Pancreas (tissue), 10 donors: Measurements from ENCODE around the gene EFNA5. TPM values are rescaled to one million over a fixed set of nuclear protein-coding genes. Genes with fewer than 3 reads are reported as not detected.
A peak's percentile ranks its signal among the peaks of the same experiment; 100 is the strongest.
"Not testable (repeated sequence)": the region's sequence is repeated elsewhere in the genome, so short reads cannot be mapped to it uniquely, and the experiment has no call there.

Source experiments
- ATAC-seq, 4 donors: fragments of 200-7000 bp; cut with Tn5 transposase; one replicate each; pipeline versions ENCODE4 v1.8.0 to v1.9.1; 2020; ENCODE audit warnings: mild to moderate bottlenecking in 4 of 4, moderate library complexity in 4 of 4
- DNase-seq, 6 donors: peaks; one replicate each; pipeline ENCODE4 v3.0.0-alpha.2; 2020
- FAIRE-seq: peaks from 2 replicates; lab custom pipeline; 2012; peaks lifted over from hg19 to GRCh38; lab: Jason Lieb, UNC
- H3K27ac ChIP-seq, 4 donors: fragments of 200-600 bp; sonication (generic); 1 replicate in 3 of 4; 2 replicates in 1 of 4; pipeline versions ENCODE4 v1.5.0 to v1.8.0; 2020
- H3K27me3 ChIP-seq, 4 donors: fragments of 200-600 bp; one replicate each; pipeline ENCODE4 v1.8.0; 2021
- H3K36me3 ChIP-seq, 3 donors: fragments of 200-600 bp; sonication (generic) in 1 of 3; one replicate each; pipeline versions ENCODE4 v1.5.0 to v1.8.0; 2020 to 2021
- H3K4me1 ChIP-seq, 3 donors: fragments of 200-600 bp; one replicate each; pipeline ENCODE4 v1.8.0; 2021
- H3K4me3 ChIP-seq, 4 donors: fragments of 200-600 bp; sonication (generic) in 2 of 4; one replicate each; pipeline versions ENCODE4 v1.5.0 to v1.8.0; 2020 to 2021
- H3K9me3 ChIP-seq, 4 donors: fragments of 200-600 bp; one replicate each; pipeline ENCODE4 v1.8.0; 2021
- CTCF ChIP-seq, 4 donors: fragments of 200-600 bp; sonication (generic) in 3 of 4; IDR thresholded peaks; one replicate each; pipeline versions ENCODE4 v1.5.0 to v1.8.0; 2021; ENCODE audit warnings: antibody characterized with exemption in 4 of 4
- WGBS, 2 donors: extraction: QIAGEN DNeasy Blood & Tissue Kit; methylation state at CpG; one replicate each; pipeline ENCODE4 v1.1.7; 2013; 5-methylcytosine and 5-hydroxymethylcytosine counted together
- intact Hi-C, 3 donors: fragments of 100-400 bp; cut with DNase I; formaldehyde crosslinking; loops; one replicate each; pipeline versions ENCODE4 v1.11.1 to v1.14.2; 2022
- polyA plus RNA-seq, 2 donors: library from polyadenylated mRNA; stranded (reverse); fragments of 200-250 nt; gene quantifications; one replicate each; pipeline ENCODE4 v1.2.3, GENCODE V29; 2013
- total RNA-seq, 6 donors: library from RNA; stranded (reverse); fragmentation: NEBNext Ultra II Directional in 4 of 6; extraction: Animal tissue kit (Norgen Biotek cat#: 25700) in 4 of 6; gene quantifications; one replicate each; pipeline versions ENCODE4 v1.2.1 to v1.2.4, GENCODE V29; 2021 to 2023
- donor health status: healthy with polysubstance abuse.
- donor health status: DM: no; HTN: no; CAD: no; lungs with moderate emphysema.
- donor health status: DM: no; HTN: no; CAD: no.
- donor health status: control.
- donor health status: control.
- donor health status: Bipolar disorder and iron deficiency.
- donor health status: DM: yes; HTN: yes; CAD: no.
- donor health status: DM: no; HTN: no; CAD: no.
- donor health status: DM: no; HTN: no; CAD: no.
- donor health status: DM: yes; HTN: yes; CAD: no.

EFNA5 gene
- total and polyA plus RNA-seq, 8 donors = 0.23 to 3.8 (median 2.1) TPM

- H3K4me3 ChIP-seq = no peak overlapping the region
- no peaks in the 10 kb centered on the region for H3K4me1 ChIP-seq
- H3K27ac ChIP-seq = no peak overlapping the region
- DNase-seq (no peak), ATAC-seq (no peak), FAIRE-seq (no peak)
- H3K27me3 ChIP-seq = no peaks in the 10 kb centered on the region
- intact Hi-C loops = no loop called here
- H3K9me3 ChIP-seq = no peaks in the 10 kb centered on the region
- 50 to 71% methylated on average over 1 of the region's 1 CpG for whole genome bisulfite sequencing, 2 donors
- no peaks in the 10 kb centered on the region for H3K36me3 ChIP-seq
- TF ChIP-seq CTCF (IDR thresholded peaks at IDR 0.05) = no peak
Observed at GRCh38 chr5:107435061-107435460, 235.7 kb downstream of the EFNA5 start.

GRCh38 chr5:107433646-107434045, 237.1 kb downstream of the EFNA5 start:
- DNase-seq, H3K36me3 ChIP-seq, H3K27me3 ChIP-seq, H3K9me3 ChIP-seq, H3K4me1 ChIP-seq, intact Hi-C loops, H3K4me3 ChIP-seq, ATAC-seq, H3K27ac ChIP-seq, FAIRE-seq: not testable (repeated sequence)
- WGBS, 2 donors = 77 to 84% methylated on average over 1 of the region's 1 CpG

GRCh38 chr5:107431998-107432397, 238.7 kb downstream of the EFNA5 start:
- no peak for TF ChIP-seq CTCF (IDR thresholded peaks at IDR 0.05)
- no peaks in the 10 kb centered on the region for H3K36me3 ChIP-seq
- no peak overlapping the region for H3K27ac ChIP-seq
- intact Hi-C loops = no loop called here
- H3K27me3 ChIP-seq = no peaks in the 10 kb centered on the region
- no peak overlapping the region for H3K4me3 ChIP-seq
- ATAC-seq (peak in 1 of 4 donors; percentile 40), DNase-seq (no peak), FAIRE-seq (no peak)
- no peaks in the 10 kb centered on the region for H3K9me3 ChIP-seq
- no peaks in the 10 kb centered on the region for H3K4me1 ChIP-seq
- 65 to 81% methylated on average over 1 of the region's 1 CpG for WGBS, 2 donors

GRCh38 chr5:107431536-107431935, 239.2 kb downstream of the EFNA5 start:
- Histone ChIP-seq H3K9me3 (no peaks in the 10 kb centered on the region), H3K4me3 (no peak overlapping the region), H3K27me3 (no peaks in the 10 kb centered on the region), H3K27ac (no peak overlapping the region), H3K4me1 (no peaks in the 10 kb centered on the region), H3K36me3 (no peaks in the 10 kb centered on the region)
- intact Hi-C loops = no loop called here
- DNase-seq (no peak), ATAC-seq (peak in 1 of 4 donors; percentile 11), FAIRE-seq (no peak)
- TF ChIP-seq CTCF (IDR thresholded peaks at IDR 0.05) = no peak
- 70 to 87% methylated on average over 4 of the region's 4 CpGs for WGBS, 2 donors

- intact Hi-C loops = no loop called here
- TF ChIP-seq CTCF (IDR thresholded peaks at IDR 0.05) = no peak
- Histone ChIP-seq H3K27ac (no peak overlapping the region), H3K27me3 (no peaks in the 10 kb centered on the region), H3K4me3 (no peak overlapping the region), H3K36me3 (no peaks in the 10 kb centered on the region), H3K9me3 (no peaks in the 10 kb centered on the region), H3K4me1 (no peaks in the 10 kb centered on the region)
- WGBS, 2 donors = 74 to 87% methylated on average over 1 of the region's 1 CpG
- ATAC-seq (no peak), DNase-seq (no peak), FAIRE-seq (no peak)
Observed at GRCh38 chr5:107430071-107430625, 240.6 kb downstream of the EFNA5 start.
